Measurements from ENCODE around the gene TBCCD1.

GRCh38 chr3:186529201-186529999 lies 37.7 kb downstream of the TBCCD1 start:
- no peak for TF ChIP-seq CTCF (IDR thresholded peaks at IDR 0.05)
- no peak for TF ChIP-seq POLR2AphosphoS5 (IDR thresholded peaks at IDR 0.05; ENCODE audit: insufficient read depth in 1 of 2, low read depth in 1 of 2)
- TF ChIP-seq POLR2A (IDR thresholded peaks at IDR 0.05) = no peak
